KG1 (cell line): ENCODE measurements around the gene FES.

Experiments
- DNase-seq: peaks from one replicate; lab custom pipeline; 2025; lab: John Stamatoyannopoulos, UW

Gene FES

GRCh38 chr15:90876046-90876445 is 8.3 kb upstream of the FES start:
- DNase-seq: no peak

- no peak for DNase-seq
Measured at GRCh38 chr15:90876512-90877170, 7.7 kb upstream of the FES start.

GRCh38 chr15:90877315-90877714 is 7.0 kb upstream of the FES start:
- no peak for DNase-seq

GRCh38 chr15:90877996-90878395 is 6.3 kb upstream of the FES start:
- DNase-seq: no peak

GRCh38 chr15:90878660-90879059 is 5.6 kb upstream of the FES start:
- DNase-seq: no peak

GRCh38 chr15:90879730-90880366 is 4.5 kb upstream of the FES start:
- no peak for DNase-seq

- no peak for DNase-seq
Measured at GRCh38 chr15:90880381-90881145, 3.7 kb upstream of the FES start.

GRCh38 chr15:90881181-90881977 is 2.9 kb upstream of the FES start:
- DNase-seq: no peak

GRCh38 chr15:90881978-90882721 is 2.2 kb upstream of the FES start:
- no peak for DNase-seq

GRCh38 chr15:90882781-90883525 is 1.4 kb upstream of the FES start:
- no peak for DNase-seq

GRCh38 chr15:90883526-90883975 is 753 bp upstream of the FES start:
- DNase-seq: no peak

- DNase-seq: no peak
Measured at GRCh38 chr15:90884719-90885431, 571 bp downstream of the FES start.

- peak; percentile 54 for DNase-seq
Measured at GRCh38 chr15:90885432-90886290, 1.4 kb downstream of the FES start.

- DNase-seq: no peak
Measured at GRCh38 chr15:90886291-90886614, 1.9 kb downstream of the FES start.

GRCh38 chr15:90887037-90887481 is 2.8 kb downstream of the FES start:
- DNase-seq: no peak

- no peak for DNase-seq
Measured at GRCh38 chr15:90889313-90889730, 5.0 kb downstream of the FES start.

GRCh38 chr15:90889736-90890456 is 5.6 kb downstream of the FES start:
- no peak for DNase-seq

GRCh38 chr15:90890839-90891238 is 6.5 kb downstream of the FES start:
- no peak for DNase-seq
